ELF-1 (cell line): Measurements from ENCODE around the gene NAMPT.
A peak's percentile ranks its signal among the peaks of the same experiment; 100 is the strongest.
"Not testable (repeated sequence)": the region's sequence is repeated elsewhere in the genome, so short reads cannot be mapped to it uniquely, and the experiment has no call there.

Experiments used
- DNase-seq: peaks from one replicate; pipeline ENCODE4 v3.0.0-alpha.2; 2016; ENCODE audit warnings: low read depth, low spot score

Gene NAMPT

GRCh38 chr7:106304568-106304967 is 19.8 kb upstream of the NAMPT start:
- no peak for DNase-seq

DNA sequence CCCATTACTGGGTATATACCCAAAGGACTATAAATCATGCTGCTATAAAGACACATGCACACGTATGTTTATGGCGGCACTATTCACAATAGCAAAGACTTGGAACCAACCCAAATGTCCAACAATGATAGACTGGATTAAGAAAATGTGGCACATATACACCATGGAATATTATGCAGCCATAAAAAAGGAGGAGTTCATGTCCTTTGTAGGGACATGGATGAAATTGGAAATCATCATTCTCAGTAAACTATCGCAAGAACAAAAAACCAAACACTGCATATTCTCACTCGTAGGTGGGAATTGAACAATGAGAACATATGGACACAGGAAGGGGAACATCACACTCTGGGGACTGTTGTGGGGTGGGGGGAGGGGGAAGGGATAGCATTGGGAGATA is 13.8 kb upstream of the NAMPT start:
- not testable (repeated sequence) for DNase-seq

- DNase-seq, result not testable (repeated sequence)
Measured at GRCh38 chr7:106298155-106298554, 13.4 kb upstream of the NAMPT start.

GRCh38 chr7:106294334-106294733 is 9.6 kb upstream of the NAMPT start:
- DNase-seq, result no peak

GRCh38 chr7:106291247-106291646 is 6.5 kb upstream of the NAMPT start:
- DNase-seq, result no peak

- DNase-seq, result no peak
Measured at GRCh38 chr7:106290319-106290718, 5.5 kb upstream of the NAMPT start.

DNA sequence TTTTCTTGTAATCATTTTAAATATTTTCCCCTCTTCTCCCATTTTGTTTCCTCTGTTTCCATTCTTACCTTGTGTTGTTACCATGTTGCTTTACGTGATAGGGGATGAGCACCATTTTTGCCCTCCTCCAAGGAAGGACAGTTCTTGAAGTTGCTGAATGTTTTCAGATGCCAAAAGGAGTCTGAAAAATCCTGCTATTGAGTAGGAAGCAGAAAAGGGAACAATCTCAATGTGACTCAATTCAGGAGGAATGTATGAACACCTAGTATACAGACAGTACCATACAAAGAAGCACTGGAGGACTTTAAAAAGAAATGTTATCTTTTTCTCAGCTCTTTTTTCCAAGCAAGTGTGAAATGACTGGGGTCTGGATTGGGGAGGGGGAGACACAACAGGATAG is 5.1 kb upstream of the NAMPT start:
- DNase-seq, result no peak

GRCh38 chr7:106288263-106288662 is 3.5 kb upstream of the NAMPT start:
- DNase-seq, result no peak

DNA sequence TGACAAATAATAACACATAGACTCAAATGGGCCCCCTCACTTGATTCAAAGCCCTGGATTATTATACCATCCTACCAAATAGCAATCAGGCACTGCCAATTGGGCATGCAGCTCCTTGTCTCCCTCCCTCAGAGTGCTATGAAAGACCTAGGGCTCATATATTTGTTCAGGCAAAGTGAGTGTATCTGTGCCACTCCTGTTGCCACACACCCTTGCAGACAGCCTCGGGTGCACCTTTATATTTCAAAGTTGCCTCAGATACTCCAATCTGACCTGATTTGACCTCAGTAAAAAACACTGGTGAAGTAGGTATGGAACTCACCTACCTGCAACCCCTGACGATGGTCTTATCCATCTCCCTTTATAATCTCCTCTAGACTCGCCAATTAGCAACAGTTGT is 3.0 kb upstream of the NAMPT start:
- DNase-seq, result no peak

GRCh38 chr7:106285855-106286492 is 1.2 kb upstream of the NAMPT start:
- DNase-seq, result no peak

DNA sequence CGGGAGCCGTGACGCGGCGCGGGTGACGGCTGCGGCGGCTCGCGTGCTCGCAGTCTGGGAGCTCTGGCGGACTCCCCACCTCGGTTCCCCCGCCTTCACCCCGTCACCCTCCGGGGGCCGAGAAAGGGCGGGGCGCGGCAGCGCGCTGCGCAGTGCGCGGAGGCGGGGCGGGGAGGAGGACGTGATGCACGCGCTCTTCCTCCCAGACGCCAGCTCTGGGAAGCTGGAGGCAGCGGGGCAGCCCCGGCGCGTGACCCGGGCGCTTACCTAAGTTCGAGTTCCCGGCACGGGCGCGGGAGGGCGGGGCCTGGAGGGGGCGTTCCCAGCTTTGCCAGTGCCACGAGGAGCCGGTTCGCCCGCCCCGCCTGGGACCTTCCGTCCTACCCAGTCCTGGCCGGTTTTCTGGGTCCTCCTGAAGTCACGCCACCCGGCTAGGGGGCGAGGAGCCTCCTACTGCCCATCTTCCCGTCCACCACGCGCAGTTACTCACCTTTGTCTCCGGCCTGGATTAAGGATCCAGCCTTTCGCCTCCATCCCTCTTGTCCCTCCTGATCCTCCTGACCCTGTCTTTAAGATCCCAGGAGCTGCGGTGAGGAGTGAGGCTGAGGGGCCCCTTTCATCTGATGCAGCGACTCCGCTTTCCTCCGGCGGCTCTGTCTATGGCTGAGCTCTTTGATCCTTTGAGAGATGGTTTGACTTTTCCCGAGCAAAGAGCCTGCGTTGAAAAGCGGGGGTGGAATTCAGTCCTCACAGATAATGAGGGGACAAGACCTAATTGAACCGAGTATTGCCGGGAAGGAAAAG is 470 bp upstream of the NAMPT start:
- peak; percentile 99 for DNase-seq

GRCh38 chr7:106283831-106284713 is 711 bp downstream of the NAMPT start:
- DNase-seq, result peak; percentile 60

DNA sequence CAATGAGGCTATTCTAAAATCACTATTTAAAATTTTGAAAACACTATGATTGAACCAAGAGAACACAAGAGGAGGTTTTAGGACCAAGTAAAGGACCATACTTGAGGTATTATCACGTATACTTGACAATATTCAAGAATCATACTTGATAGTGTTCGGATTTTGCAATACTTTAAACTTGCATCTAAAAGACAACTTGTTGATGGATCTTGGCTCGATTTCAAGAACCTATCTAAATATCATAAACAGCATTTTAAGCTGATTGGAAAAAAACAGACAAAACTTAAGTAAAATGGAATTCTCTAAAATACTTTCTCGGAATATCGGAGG is 1.3 kb downstream of the NAMPT start:
- no peak for DNase-seq

GRCh38 chr7:106282852-106283251 is 1.9 kb downstream of the NAMPT start:
- DNase-seq, result no peak

- no peak for DNase-seq
Measured at GRCh38 chr7:106282390-106282789, 2.4 kb downstream of the NAMPT start.

DNA sequence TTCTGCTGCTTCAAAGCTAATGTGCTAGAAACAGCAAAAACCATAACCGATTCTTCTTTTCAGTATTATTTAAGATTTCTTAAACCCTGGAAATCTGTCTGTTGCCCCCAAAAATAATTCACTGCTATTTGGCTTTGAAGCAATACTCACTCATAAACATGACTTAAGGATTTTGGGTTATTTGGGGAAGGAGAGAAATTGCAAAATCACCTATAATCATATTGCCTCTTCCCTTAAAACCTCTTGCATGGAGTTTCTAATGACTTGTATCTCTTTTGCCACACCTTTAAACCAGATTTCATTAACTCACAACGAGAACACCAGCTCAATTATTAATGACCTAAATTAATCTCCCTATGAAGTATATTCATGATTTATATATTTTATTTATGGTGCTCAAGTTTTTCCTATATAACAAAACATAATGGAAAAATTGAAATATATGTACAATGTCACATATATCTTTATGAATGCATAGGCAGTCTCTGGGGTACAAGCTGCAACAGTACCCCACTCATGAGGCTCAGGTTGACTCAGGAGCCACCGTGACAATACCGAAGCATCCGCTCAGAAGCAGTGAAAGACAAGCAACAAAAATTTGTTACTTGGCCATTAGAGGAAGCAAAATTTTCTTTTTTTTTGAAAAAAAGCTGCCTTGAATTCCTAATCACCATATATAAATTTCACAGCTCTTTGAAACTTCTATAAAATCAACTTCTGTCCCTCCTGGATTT is 3.0 kb downstream of the NAMPT start:
- no peak for DNase-seq

DNA sequence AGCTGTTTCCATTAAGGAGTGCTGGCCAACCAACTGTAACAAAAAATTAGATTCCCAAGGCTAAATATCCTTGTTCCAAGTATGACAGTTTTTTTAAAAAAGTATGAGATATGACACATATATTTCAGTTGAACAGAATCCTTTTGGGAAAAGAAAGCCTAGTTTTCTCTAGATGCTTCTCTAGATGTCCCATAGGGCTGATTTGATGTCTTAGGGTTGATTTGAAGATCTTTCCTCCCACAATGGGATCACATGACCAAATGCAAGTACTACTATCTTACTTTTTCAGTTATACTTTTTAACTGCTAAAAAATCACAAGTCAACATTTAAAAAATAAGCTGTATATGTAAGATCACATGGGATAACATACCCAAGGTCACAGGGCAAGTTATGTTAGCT is 3.7 kb downstream of the NAMPT start:
- DNase-seq, result no peak

DNA sequence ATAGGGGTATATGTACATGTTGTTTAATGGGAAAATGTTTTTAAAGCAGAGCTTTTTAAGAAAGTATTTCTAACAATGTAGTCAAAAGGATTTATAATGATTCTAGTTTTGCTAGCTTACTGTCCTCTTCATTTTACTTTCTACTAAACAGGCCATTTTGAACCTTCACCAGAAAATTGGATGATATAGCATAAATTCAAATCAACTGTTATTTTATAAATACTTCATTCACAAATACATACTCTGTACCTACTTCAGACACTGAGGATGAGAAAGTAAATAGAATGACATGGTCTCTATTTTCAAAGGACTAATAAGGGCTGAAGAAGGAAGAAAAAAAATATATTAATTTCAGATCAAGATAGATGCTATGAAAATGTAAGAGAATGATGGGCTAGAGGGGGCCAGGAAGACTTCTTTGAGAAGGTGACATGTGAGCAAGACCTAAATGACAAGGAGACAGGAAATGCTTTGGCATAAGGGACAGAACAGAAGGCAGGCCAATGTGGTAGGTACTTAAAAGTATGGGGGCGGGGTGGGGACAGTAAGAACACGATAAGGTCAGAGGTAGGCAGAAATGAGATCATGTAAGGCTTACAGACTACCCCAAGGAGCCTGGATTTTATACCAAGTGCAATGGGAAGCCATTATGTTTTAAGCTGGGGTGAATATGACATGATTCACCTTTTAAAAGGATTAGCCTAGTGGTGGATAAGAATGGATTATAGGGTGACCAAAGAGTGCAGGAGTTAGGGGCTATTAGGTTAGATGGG is 5.2 kb downstream of the NAMPT start:
- no peak for DNase-seq

DNA sequence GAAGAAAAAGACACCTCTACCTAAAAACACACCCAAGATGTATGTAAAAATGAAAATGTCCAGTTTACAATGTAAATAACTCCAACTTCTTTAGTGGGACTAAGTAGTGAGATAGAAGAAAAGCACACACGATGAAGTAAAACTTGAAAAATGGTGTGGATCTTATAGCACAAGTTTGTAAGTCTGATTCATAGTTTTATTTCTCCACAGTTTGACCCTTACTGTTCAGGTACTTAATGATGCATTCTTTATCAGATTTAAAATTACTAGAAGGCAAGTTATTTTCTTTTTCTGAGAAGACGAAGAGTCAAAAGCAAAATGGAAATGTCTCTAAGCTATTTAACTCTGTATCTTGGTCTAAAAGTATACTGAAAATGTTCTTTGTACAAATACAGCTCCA is 6.1 kb downstream of the NAMPT start:
- DNase-seq, result no peak

GRCh38 chr7:106277976-106278375 is 6.8 kb downstream of the NAMPT start:
- no peak for DNase-seq

DNA sequence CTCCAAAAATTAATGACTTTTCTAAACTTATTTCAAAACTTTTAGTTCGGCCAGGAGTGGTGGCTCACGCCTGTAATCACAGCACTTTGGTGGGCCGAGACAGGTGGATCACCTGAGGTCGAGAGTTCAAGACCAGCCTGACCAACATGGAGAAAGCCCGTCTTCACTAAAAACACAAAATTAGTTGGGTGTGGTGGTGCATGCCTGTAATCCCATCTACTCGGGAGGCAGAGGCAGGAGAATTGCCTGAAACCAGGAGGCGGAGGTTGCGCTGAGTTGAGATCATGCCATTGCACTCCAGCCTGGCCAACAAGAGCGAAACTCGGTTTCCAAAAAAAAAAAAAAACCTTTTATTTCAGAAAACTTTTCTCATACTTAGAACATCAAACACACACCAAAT is 8.3 kb downstream of the NAMPT start:
- DNase-seq, result no peak
